NCI-H2171 treated with DMSO at 0.1 percent for 48 hours (cell line): ENCODE data around the gene TSTD1.
A peak's percentile ranks its signal among the peaks of the same experiment; 100 is the strongest.

ENCODE experiments used
- DNase-seq: peaks from one replicate; lab custom pipeline; 2025; lab: John Stamatoyannopoulos, UW

The TSTD1 gene

DNA sequence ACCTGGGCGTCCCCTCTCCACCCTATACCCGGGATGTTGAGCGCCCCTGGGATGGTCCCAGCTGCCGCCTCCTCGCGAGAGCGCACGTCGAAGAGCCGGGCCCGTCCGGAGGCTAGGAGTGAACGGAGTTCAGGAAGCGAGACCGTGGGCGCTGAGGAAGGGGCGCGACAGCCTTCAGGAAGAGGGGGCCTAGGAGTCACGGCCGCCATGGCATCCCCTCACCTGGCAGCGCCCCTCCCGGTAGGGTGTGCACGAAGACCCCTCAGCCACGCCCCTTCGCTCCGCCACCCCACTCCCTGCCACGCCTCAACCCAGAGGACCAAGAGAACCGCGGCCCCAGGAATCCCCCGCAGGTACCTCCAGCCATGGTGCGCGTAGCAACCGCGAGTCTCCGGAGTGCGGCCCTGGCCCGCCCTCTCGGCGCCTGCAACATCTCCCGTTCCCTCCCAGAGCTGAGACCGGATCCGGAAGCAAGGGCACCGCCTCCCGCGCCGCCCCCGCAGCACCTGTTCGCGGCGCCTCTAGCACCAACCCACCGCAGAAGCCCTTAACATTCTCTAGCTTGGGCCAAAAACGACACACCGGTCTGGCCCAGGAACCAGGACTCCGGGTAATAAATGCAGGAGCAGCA lies at the start of gene TSTD1:
TSTD1 (minus strand) TSS at position 442 of the 631 bp plus-strand sequence; CDS start at position 367, 75 bp downstream.
- peak; percentile 78 for DNase-seq

DNA sequence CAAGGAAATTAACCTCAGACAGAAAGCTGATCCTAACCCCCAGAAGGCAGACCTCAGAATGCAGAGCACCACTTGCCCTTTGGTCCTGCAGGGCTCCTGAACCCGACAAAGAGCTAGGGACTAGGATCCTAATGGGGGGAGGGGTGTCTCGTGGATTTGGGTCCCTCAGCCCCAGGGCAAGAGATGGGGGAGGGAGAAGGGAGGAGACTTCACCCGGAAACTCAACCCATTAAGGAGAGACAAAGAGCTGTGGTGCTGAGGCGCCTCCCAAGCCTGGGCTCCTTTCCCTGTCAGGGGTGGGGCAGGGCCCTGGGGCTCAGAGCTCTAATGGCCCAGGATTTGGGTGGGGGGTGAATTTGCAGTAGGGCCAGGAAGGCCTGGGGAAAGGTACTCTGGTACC lies 47.7 kb upstream of the TSTD1 start:
- DNase-seq = no peak

DNA sequence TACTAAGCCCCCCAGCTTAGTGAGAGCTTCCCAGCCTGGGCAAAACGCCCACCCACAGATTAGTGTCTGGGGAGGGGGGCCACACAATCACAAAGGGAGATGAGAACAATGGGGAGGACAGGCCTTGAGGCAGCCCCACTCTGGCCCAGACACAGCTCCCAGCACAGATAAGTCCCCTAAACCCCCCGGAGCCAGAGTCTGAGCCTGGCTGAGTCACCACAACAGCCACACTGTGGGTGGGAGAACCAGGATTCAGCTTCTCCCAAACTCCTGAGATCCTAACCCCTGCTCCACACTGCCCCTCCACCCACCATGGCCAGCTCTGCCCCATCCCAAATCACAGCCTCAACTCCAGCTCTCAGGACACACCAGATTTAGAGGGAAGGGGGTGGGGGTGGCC lies 46.4 kb upstream of the TSTD1 start:
- DNase-seq = no peak

- DNase-seq = no peak
These were observed 45.8 kb upstream of the TSTD1 start for GRCh38 chr1:161084597-161084988.

- DNase-seq = no peak
These were observed 45.2 kb upstream of the TSTD1 start for GRCh38 chr1:161083748-161084596.

GRCh38 chr1:161082996-161083747 lies 44.4 kb upstream of the TSTD1 start:
- no peak for DNase-seq

- DNase-seq = no peak
These were observed 43.7 kb upstream of the TSTD1 start for GRCh38 chr1:161082483-161082882.

GRCh38 chr1:161081519-161081918 lies 42.8 kb upstream of the TSTD1 start:
- DNase-seq = no peak

- DNase-seq = no peak
These were observed 42.0 kb upstream of the TSTD1 start for GRCh38 chr1:161080441-161081405.

GRCh38 chr1:161079436-161080110 lies 40.8 kb upstream of the TSTD1 start:
- no peak for DNase-seq

GRCh38 chr1:161077426-161077825 lies 38.7 kb upstream of the TSTD1 start:
- no peak for DNase-seq

- no peak for DNase-seq
These were observed 37.6 kb upstream of the TSTD1 start for GRCh38 chr1:161076410-161076809.

- DNase-seq = peak; percentile 25
These were observed 36.1 kb upstream of the TSTD1 start for GRCh38 chr1:161074676-161075368.

DNA sequence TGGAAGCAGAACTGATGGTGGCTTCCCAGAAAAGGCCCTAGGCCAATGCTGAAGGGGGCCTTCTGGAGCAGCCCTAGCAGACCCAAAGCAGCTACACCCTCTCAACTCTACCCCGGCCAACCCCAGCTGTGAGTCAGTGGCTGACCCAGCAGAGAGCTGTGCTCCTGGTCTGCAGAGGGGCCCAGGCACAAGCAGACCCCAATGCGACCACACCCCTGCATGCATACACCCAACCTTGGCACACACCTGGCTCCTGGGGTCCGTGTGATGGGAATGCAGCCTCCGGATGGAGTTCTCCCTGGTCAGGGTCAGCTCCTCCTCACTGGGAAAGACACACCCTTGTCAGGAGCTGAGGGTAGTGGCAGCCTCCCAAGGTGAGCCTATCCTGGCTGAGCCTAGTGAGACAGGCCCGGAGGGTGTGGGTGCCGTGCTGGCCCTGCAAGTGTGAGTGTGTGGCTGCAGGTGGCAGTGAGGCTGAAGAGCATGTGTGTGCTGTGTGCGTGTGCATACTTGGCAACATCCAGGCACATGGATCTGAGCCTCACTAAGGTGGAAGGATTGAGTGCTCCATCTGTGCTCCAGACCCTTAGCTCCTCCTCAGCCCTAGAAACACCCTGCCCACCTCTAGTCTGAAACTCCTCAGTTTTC lies 34.8 kb upstream of the TSTD1 start:
- DNase-seq = no peak

- DNase-seq = no peak
These were observed 34.1 kb upstream of the TSTD1 start for GRCh38 chr1:161072751-161073449.

- no peak for DNase-seq
These were observed 33.2 kb upstream of the TSTD1 start for GRCh38 chr1:161071886-161072371.

DNA sequence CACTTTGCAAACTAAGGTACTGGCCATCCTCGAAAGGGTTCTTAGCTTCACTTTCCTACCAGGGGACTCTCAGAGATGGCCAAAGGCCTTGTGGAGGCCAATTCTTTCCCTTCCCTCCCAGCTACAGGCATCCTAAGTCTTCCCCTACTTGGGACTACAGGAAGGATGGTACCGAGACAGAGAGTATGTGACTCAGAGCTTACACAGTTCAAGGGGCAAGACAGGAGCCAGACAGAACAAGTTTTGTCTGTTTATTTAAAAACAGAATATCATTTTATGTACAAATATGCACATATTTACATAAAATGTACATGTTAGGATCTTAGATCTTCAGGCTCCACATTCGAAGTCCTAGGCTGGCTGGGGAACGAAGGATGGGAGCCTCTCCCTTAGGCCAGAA lies 32.0 kb upstream of the TSTD1 start:
- no peak for DNase-seq

DNA sequence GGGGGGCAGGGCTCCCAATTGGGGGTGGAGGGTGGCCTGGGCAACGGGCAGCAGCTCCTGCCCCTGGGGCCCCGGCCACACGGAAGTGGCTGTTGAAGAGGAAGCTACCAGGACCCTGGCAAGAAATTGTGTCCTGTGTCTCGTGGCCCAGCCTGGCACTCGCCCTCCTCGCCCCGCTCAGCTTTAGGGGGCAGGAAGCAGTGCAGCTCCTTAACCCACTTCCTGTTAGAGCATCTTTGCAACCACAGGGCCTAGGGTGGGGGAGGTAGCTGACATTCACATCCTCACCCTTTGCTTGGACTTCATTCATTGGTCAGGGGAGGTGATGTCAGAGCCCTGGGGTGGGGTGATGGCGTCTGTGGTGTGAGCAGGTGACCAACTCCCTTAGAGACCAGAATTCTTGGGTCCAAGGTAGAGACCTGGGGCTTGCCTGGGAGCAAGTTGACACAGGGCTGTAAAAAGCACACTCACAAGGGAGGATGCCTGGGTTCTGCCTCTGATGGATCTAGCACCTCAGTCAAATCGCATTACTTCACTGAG lies 31.0 kb upstream of the TSTD1 start, which contains the start of gene ARHGAP30:
ARHGAP30 (minus strand) TSS at position 161 of the 540 bp plus-strand sequence. CDS start 267 bp downstream, outside the sequence.
- no peak for DNase-seq

DNA sequence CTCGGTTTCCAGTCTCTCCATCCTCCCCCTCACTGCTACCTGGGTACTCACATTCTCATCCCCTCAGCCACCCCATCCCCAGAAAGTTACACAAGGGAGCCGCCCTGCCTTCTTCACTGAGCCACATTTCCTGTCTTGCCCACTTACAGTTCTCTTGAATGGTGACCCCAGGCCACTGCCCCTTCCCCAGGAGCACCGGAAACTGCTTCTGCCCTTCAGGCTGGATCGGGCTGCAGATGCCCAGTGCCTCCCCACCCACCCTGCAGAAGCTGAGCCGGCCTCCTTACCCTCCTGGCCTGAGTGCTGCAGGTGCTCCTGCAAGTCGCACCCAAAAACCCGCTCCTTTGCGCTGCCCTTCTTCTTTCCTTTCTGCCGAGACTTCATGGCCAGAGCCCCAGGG lies 30.5 kb upstream of the TSTD1 start:
- DNase-seq = no peak
